GM19328 (cell line): ENCODE measurements around the gene SLCO1B1.

ENCODE experiments used
- ATAC-seq: cut with Tn5 transposase; IDR thresholded peaks from one replicate; pipeline ENCODE4 v1.9.1; 2021; ENCODE audit warnings: mild to moderate bottlenecking, moderate library complexity; ENCODE audit not compliant: unreplicated experiment

SLCO1B1 gene

DNA sequence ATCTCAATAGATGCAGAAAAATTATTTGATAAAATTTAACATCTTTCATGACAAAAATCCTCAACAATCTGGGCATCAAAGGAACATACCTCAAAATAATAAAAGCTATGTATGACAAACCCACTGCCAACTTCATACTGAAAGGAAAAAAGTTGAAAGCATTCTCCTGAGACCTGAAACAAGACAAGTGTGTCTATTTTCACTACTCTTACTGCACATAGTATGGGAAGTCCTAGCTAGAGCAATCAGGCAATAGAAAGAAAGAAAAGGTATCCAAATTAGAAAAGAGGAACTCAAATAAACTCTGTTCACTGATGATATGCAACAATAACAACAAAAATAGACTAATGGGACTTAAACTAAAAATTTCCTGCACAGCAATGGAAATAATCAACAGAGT lies 90.1 kb downstream of the SLCO1B1 start:
- ATAC-seq: no peak

GRCh38 chr12:21221778-21222177 lies 90.8 kb downstream of the SLCO1B1 start:
- ATAC-seq: no peak

GRCh38 chr12:21223930-21224329 lies 92.9 kb downstream of the SLCO1B1 start:
- no peak for ATAC-seq

GRCh38 chr12:21234395-21234794 lies 103.4 kb downstream of the SLCO1B1 start:
- ATAC-seq: no peak

- no peak for ATAC-seq
These were observed 108.9 kb downstream of the SLCO1B1 start for GRCh38 chr12:21239866-21240265.

DNA sequence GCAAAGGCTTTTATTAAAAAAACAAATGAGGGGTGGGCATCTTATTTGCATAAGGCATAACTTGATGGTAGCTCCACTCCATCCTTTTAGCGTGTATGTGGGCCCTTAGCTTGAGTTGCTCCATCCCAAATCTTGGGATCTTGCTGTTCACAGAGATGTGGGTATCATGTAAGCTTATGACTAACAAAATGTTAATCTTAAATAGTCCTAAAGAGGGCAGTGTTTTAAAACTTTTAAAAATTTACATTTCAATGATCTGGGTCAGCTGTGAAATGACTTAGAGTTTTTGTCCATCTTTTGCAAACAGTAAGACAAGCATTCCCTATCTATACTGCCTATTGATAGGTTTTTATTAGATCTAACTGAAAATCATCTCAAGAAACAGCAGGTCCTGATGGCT lies 117.7 kb downstream of the SLCO1B1 start:
- no peak for ATAC-seq

- ATAC-seq: no peak
These were observed 121.1 kb downstream of the SLCO1B1 start for GRCh38 chr12:21252070-21252469.

DNA sequence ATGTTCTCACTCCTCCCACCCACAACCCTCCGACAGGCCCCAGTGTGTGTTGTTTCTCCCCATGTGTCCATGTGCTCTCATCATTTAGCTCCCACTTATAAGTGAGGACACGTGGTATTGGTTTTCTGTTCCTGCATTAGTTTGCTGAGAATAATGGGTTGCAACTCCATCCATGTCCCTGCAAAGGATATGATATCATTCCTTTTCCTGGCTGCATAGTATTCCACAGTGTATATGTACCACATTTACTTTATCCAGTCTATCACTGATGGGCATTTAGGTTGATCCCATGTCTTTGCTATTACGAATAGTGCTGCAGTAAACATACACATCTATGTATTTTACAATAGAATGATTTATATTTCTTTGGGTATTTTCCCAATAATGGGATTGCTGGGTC lies 126.2 kb downstream of the SLCO1B1 start:
- no peak for ATAC-seq

- no peak for ATAC-seq
These were observed 133.2 kb downstream of the SLCO1B1 start for GRCh38 chr12:21264232-21264631.

DNA sequence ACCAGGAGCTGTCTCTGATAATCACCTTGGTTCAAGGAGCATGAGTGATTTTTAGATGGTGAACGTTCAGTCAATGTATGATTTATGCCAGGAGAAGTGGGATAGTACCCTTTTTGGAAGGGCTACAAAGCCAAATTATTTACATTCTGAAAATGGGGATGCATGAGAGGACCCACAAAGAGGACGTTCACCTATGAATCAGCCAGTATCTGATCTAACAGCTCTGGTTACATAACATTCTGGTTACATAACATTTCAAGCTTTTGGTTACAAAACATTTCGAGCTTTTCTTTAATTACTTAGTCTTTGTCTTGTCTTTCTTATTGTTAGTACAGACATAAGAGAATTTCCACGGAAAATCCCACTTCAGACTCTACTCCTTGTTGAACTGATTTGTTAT lies 134.9 kb downstream of the SLCO1B1 start:
- no peak for ATAC-seq

GRCh38 chr12:21276826-21277225 lies 145.8 kb downstream of the SLCO1B1 start:
- no peak for ATAC-seq
